Mesenchymal stem cell (in vitro differentiated cells and primary cell): ENCODE measurements around the gene TP53TG3E. TPM values are rescaled to one million over a fixed set of nuclear protein-coding genes. Genes with fewer than 3 reads are reported as not detected.
"Not testable (repeated sequence)": the region's sequence is repeated elsewhere in the genome, so short reads cannot be mapped to it uniquely, and the experiment has no call there.

Source experiments
- DNase-seq: peaks from one replicate; pipeline ENCODE4 v3.0.0-alpha.2; 2013
- H2AFZ ChIP-seq: one replicate; pipeline ENCODE4 v1.6.1; 2013; ENCODE audit warnings: low read depth, mild to moderate bottlenecking, control low read depth, inconsistent platforms, low read length, moderate library complexity
- H2AK5ac ChIP-seq: 2 replicates; pipeline ENCODE4 v1.6.1; 2013; ENCODE audit warnings: low read length, moderate library complexity, mild to moderate bottlenecking, inconsistent platforms; ENCODE audit not compliant: severe bottlenecking
- H2BK120ac ChIP-seq: one replicate; pipeline ENCODE4 v1.6.1; 2013; ENCODE audit warnings: low read depth, mild to moderate bottlenecking, inconsistent platforms, low read length, moderate library complexity
- H2BK12ac ChIP-seq, 2 experiments: one replicate each; pipeline ENCODE4 v1.6.1; 2013; ENCODE audit warnings: inconsistent platforms in 2 of 2, low read length in 2 of 2, mild to moderate bottlenecking in 2 of 2, moderate library complexity in 2 of 2, control low read depth in 1 of 2
- H2BK15ac ChIP-seq: one replicate; pipeline ENCODE4 v1.6.1; 2013; ENCODE audit warnings: mild to moderate bottlenecking, low read depth, inconsistent platforms; ENCODE audit not compliant: poor library complexity, severe bottlenecking
- H2BK5ac ChIP-seq: 2 replicates; pipeline ENCODE4 v1.6.1; 2013; ENCODE audit warnings: low read depth, mild to moderate bottlenecking, low read length, control low read depth, inconsistent platforms; ENCODE audit not compliant: poor library complexity, severe bottlenecking
- H3K14ac ChIP-seq, 2 experiments: one replicate each; pipeline ENCODE4 v1.6.1; 2013; ENCODE audit warnings: inconsistent platforms in 2 of 2, low read length in 2 of 2, control low read depth in 1 of 2, mild to moderate bottlenecking in 1 of 2, moderate library complexity in 1 of 2
- H3K18ac ChIP-seq, 2 experiments: one replicate each; pipeline ENCODE4 v1.6.1; 2013; ENCODE audit warnings: inconsistent platforms in 2 of 2, low read length in 2 of 2, control low read depth in 1 of 2, low read depth in 1 of 2, mild to moderate bottlenecking in 1 of 2
- H3K23ac ChIP-seq, 2 experiments: one replicate each; pipeline ENCODE4 v1.6.1; 2013; ENCODE audit warnings: inconsistent platforms in 2 of 2, low read length in 2 of 2, mild to moderate bottlenecking in 2 of 2, moderate library complexity in 2 of 2, control low read depth in 1 of 2
- H3K27ac ChIP-seq: 2 replicates; pipeline ENCODE4 v1.5.1; 2013; ENCODE audit warnings: mild to moderate bottlenecking, moderate library complexity, low read length, control low read depth, inconsistent platforms; ENCODE audit not compliant: poor library complexity, severe bottlenecking
- H3K27me3 ChIP-seq, 2 experiments: 2 replicates each; pipeline versions ENCODE4 v1.6.1 to v1.7.0; 2013; ENCODE audit warnings: low read length in 2 of 2, mild to moderate bottlenecking in 2 of 2, moderate library complexity in 2 of 2, control low read depth in 1 of 2, inconsistent platforms in 1 of 2; ENCODE audit not compliant: control insufficient read depth in 1 of 2, insufficient read depth in 1 of 2
- H3K36me3 ChIP-seq, 2 experiments: 2 replicates each; pipeline versions ENCODE4 v1.6.1 to v1.7.0; 2013; ENCODE audit warnings: low read length in 2 of 2, control low read depth in 1 of 2, inconsistent platforms in 1 of 2, low read depth in 1 of 2, mild to moderate bottlenecking in 1 of 2; ENCODE audit not compliant: insufficient read depth in 2 of 2, control insufficient read depth in 1 of 2
- H3K4ac ChIP-seq, 2 experiments: one replicate each; pipeline ENCODE4 v1.6.1; 2013; ENCODE audit warnings: inconsistent platforms in 2 of 2, low read length in 2 of 2, mild to moderate bottlenecking in 2 of 2, moderate library complexity in 2 of 2, control low read depth in 1 of 2, low read depth in 1 of 2
- H3K4me1 ChIP-seq: 2 replicates; pipeline ENCODE4 v1.6.1; 2013; ENCODE audit warnings: low read depth, low read length, control low read depth; ENCODE audit not compliant: control insufficient read depth, insufficient read depth
- H3K4me2 ChIP-seq: 2 replicates; pipeline ENCODE4 v1.6.1; 2013; ENCODE audit warnings: low read length, mild to moderate bottlenecking, inconsistent platforms; ENCODE audit not compliant: poor library complexity, severe bottlenecking
- H3K4me3 ChIP-seq, 2 experiments: 2 replicates each; pipeline versions ENCODE4 v1.5.1 to v1.7.0; 2013; ENCODE audit warnings: low read length in 2 of 2, mild to moderate bottlenecking in 2 of 2, control low read depth in 1 of 2, low read depth in 1 of 2; ENCODE audit not compliant: insufficient read depth in 1 of 2
- H3K79me1 ChIP-seq: replicated peaks from 2 replicates; pipeline ENCODE4 v1.6.1; 2013; ENCODE audit warnings: mild to moderate bottlenecking, control low read depth, low read length, inconsistent platforms; ENCODE audit not compliant: poor library complexity, severe bottlenecking
- H3K9ac ChIP-seq: 2 replicates; pipeline ENCODE4 v1.7.0; 2013; ENCODE audit warnings: mild to moderate bottlenecking, low read length, moderate library complexity
- H3K9me3 ChIP-seq: 2 replicates; pipeline ENCODE4 v1.7.0; 2013; ENCODE audit warnings: mild to moderate bottlenecking, low read length; ENCODE audit not compliant: control insufficient read depth
- H4K8ac ChIP-seq: one replicate; pipeline ENCODE4 v1.6.1; 2013; ENCODE audit warnings: inconsistent platforms, mild to moderate bottlenecking, low read length, moderate library complexity
- H4K91ac ChIP-seq: one replicate; pipeline ENCODE4 v1.6.1; 2013; ENCODE audit warnings: mild to moderate bottlenecking, low read length, inconsistent platforms
- WGBS: methylation state at CpG from one replicate; pipeline ENCODE4 v1.1.7; 2013; ENCODE audit warnings: mixed read lengths; 5-methylcytosine and 5-hydroxymethylcytosine counted together
- polyA plus RNA-seq, 2 experiments: library from polyadenylated mRNA; stranded (reverse); fragments of 200-250 nt; gene quantifications; one replicate each; pipeline ENCODE4 v1.2.3, GENCODE V29; 2013

Gene TP53TG3E, protein sequence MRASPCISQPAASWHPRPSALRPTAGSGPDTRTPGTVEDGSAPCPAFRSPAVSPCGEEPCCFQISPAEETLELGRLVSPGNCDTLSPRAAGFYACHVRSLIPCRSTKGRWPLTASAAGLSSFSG
- polyA plus RNA-seq (2013, experiment 1 of 2) = not detected
- not detected for polyA plus RNA-seq (2013, experiment 2 of 2)

DNA sequence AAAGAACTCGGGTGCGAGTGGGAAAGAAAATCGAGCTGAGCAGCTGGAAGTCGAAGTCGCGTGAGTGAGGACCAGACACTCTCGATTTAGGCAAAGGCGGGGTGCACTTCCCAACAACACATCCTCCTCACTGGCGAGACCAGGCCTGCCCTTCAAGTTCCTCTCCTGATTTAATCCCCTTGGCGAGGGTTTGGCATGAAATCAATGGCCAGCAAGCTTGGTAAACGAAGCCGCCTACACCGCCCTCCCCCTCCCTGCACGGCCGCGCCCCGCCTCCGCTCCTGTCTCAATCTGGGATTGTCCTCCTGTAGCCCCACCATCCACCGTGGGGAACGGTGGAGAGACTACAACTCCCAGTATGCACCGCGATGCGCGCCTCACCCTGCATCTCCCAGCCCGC is at the start of gene TP53TG3E:
Gene TP53TG3E, plus strand, starts transcription at position 301 of the 400 bp plus-strand sequence. Its CDS starts 68 bp downstream, at position 369.
- not testable (repeated sequence) for H3K4me1 ChIP-seq, DNase-seq, H3K36me3 ChIP-seq, H3K18ac ChIP-seq, H3K9me3 ChIP-seq, H3K4ac ChIP-seq, H3K79me1 ChIP-seq, H2BK15ac ChIP-seq, H2BK12ac ChIP-seq, H4K8ac ChIP-seq, H3K27ac ChIP-seq, H3K4me2 ChIP-seq, H3K9ac ChIP-seq, H3K14ac ChIP-seq, H2BK120ac ChIP-seq, H3K23ac ChIP-seq, H2BK5ac ChIP-seq, H4K91ac ChIP-seq, H3K4me3 ChIP-seq, H3K27me3 ChIP-seq, H2AFZ ChIP-seq, H2AK5ac ChIP-seq
- WGBS = no CpG with 5 or more reads among the region's 25 CpGs

DNA sequence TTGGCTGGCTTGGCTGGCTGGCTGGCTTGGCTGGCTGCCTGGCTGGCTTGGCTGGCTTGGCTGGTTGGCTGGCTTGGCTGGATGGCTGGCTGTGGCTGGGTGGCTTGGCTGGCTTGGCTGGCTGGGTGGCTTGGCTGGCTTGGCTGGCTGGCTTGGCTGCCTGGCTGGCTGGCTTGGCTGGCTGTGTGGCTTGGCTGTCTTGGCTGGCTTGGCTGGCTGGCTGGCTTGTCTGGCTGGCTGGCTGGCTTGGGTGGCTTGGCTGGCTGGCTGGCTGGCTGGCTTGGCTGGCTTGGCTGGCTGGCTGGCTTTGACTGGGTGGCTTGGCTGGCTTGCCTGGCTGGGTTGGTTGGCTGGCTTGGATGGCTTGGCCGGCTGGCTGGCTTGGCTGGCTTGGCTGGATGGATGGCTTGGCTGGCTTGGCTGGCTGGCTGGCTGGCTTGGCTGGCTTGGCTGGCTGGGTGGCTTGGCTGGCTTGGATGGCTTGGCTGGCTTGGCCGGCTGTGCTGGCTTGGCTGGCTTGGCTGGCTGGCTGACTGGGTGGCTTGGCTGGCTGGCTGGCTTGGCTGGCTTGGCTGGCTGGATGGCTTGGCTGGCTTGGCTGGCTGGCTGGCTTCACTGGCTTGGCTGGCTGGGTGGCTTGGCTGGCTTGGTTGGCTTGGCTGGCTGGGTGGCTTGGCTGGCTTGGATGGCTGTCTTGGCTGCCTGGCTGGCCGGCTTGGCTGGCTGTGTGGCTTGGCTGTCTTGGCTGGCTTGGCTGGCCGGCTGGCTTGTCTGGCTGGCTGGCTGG is 32.3 kb downstream of the TP53TG3E start:
- WGBS = 81% methylated on average over 2 of the region's 4 CpGs
- not testable (repeated sequence) for H3K23ac ChIP-seq, H2BK5ac ChIP-seq, H3K36me3 ChIP-seq, H3K27ac ChIP-seq, H3K79me1 ChIP-seq, H3K18ac ChIP-seq, H4K8ac ChIP-seq, H2BK15ac ChIP-seq, H3K9me3 ChIP-seq, H3K14ac ChIP-seq, H3K4me1 ChIP-seq, H3K4me2 ChIP-seq, H2BK120ac ChIP-seq, H3K9ac ChIP-seq, H2BK12ac ChIP-seq, DNase-seq, H2AK5ac ChIP-seq, H3K4ac ChIP-seq, H2AFZ ChIP-seq, H3K27me3 ChIP-seq
- Histone ChIP-seq H4K91ac (peak overlapping the region; percentile 92), H3K4me3 (peak overlapping the region in 1 of 2 experiments; percentile 11)

DNA sequence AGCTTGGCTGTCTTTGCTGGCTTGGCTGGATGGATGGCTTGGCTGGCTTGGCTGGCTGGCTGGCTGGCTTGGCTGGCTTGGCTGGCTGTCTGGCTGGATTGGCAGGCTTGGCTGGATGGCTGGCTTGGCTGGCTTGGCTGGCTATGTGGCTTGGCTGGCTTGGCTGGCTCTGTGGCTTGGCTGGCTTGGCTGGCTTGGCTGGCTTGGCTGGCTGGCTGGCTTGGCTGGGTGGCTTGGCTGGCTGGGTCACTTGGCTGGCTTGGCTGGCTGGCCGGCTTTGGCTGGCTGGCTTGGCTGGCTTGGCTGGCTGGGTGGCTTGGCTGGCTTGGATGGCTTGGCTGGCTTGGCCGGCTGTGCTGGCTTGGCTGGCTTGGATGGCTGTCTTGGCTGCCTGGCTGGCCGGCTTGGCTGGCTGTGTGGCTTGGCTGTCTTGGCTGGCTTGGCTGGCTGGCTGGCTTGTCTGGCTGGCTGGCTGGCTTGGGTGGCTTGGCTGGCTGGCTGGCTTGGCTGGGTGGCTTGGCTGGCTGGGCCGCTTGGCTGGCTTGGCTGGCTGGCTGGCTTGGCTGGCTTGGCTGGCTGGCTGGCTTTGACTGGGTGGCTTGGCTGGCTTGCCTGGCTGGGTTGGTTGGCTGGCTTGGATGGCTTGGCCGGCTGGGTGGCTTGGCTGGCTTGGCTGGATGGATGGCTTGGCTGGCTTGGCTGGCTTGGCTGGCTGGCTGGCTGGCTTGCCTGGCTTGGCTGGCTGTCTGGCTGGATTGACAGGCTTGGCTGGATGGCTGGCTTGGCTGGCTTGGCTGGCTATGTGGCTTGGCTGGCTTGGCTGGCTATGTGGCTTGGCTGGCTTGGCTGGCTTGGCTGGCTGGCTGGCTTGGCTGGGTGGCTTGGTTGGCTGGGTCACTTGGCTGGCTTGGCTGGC is 33.8 kb downstream of the TP53TG3E start:
- not testable (repeated sequence) for H3K27me3 ChIP-seq, DNase-seq, H2AK5ac ChIP-seq, H4K8ac ChIP-seq, H2BK15ac ChIP-seq, H3K9me3 ChIP-seq, H3K36me3 ChIP-seq, H3K23ac ChIP-seq, H2BK12ac ChIP-seq, H2AFZ ChIP-seq, H3K9ac ChIP-seq, H3K14ac ChIP-seq, H3K4me1 ChIP-seq, H2BK120ac ChIP-seq, H2BK5ac ChIP-seq, H3K18ac ChIP-seq, H3K4ac ChIP-seq, H3K27ac ChIP-seq, H3K4me2 ChIP-seq, H3K79me1 ChIP-seq
- 81% methylated on average over 5 of the region's 5 CpGs for WGBS
- peak overlapping the region; percentile 83 for H4K91ac ChIP-seq
- H3K4me3 ChIP-seq = peak overlapping the region in 1 of 2 experiments; percentile 46

DNA sequence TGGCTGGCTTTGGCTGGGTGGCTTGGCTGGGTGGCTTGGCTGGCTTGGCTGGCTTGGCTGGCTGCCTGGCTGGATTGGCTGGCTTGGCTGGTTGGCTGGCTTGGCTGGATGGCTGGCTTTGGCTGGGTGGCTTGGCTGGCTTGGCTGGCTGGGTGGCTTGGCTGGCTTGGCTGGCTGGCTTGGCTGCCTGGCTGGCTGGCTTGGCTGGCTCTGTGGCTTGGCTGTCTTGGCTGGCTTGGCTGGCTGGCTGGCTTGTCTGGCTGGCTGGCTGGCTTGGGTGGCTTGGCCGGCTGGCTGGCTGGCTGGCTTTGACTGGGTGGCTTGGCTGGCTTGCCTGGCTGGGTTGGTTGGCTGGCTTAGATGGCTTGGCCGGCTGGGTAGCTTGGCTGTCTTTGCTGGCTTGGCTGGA is 34.4 kb downstream of the TP53TG3E start:
- H4K91ac ChIP-seq, H4K8ac ChIP-seq, H2BK12ac ChIP-seq, H3K4me2 ChIP-seq, H3K4me1 ChIP-seq, H2BK5ac ChIP-seq, H3K79me1 ChIP-seq, H3K18ac ChIP-seq, H3K14ac ChIP-seq, H3K9me3 ChIP-seq, H2AK5ac ChIP-seq, H3K4ac ChIP-seq, H3K27me3 ChIP-seq, H3K9ac ChIP-seq, H3K27ac ChIP-seq, H3K4me3 ChIP-seq, H3K36me3 ChIP-seq, H2BK15ac ChIP-seq, H2BK120ac ChIP-seq, H3K23ac ChIP-seq, DNase-seq, H2AFZ ChIP-seq: not testable (repeated sequence)
- 58% methylated on average over 1 of the region's 2 CpGs for WGBS
